ENCODE measurements around the gene TMCO2.

- no peak for TF ChIP-seq CTCF (IDR thresholded peaks at IDR 0.05)
- no peak for TF ChIP-seq POLR2A (IDR thresholded peaks at IDR 0.05)
Measured at GRCh38 chr1:40244138-40244744, 3.5 kb upstream of the TMCO2 start.
